Liver (tissue), 9 donors: Measurements from ENCODE around the gene GPX7. TPM values are rescaled to one million over a fixed set of nuclear protein-coding genes. Genes with fewer than 3 reads are reported as not detected.

Experiments used
- DNase-seq: peaks from one replicate; pipeline ENCODE4 v3.0.0-alpha.2; 2017; ENCODE audit warnings: low spot score
- H3K27ac ChIP-seq, 2 donors: one replicate each; pipeline ENCODE4 v1.7.0; 2013; ENCODE audit warnings: inconsistent platforms in 2 of 2, low read length in 2 of 2, control low read depth in 1 of 2, low read depth in 1 of 2, mild to moderate bottlenecking in 1 of 2
- H3K27me3 ChIP-seq, 4 donors: one replicate each; pipeline versions ENCODE4 v1.6.1 to v1.7.0; 2013; ENCODE audit warnings: low read length in 3 of 4, inconsistent platforms in 1 of 4, mild to moderate bottlenecking in 1 of 4, moderate library complexity in 1 of 4; ENCODE audit not compliant: control insufficient read depth in 4 of 4, insufficient read depth in 4 of 4
- H3K36me3 ChIP-seq, 4 donors: one replicate each; pipeline versions ENCODE4 v1.6.1 to v1.7.0; 2013; ENCODE audit warnings: low read length in 3 of 4, mild to moderate bottlenecking in 3 of 4, low read depth in 1 of 4, moderate library complexity in 1 of 4; ENCODE audit not compliant: control insufficient read depth in 4 of 4, insufficient read depth in 3 of 4
- H3K4me1 ChIP-seq, 4 donors: one replicate each; pipeline versions ENCODE4 v1.6.1 to v1.7.0; 2013; ENCODE audit warnings: low read length in 3 of 4, mild to moderate bottlenecking in 3 of 4, moderate library complexity in 1 of 4; ENCODE audit not compliant: control insufficient read depth in 4 of 4, insufficient read depth in 4 of 4
- H3K4me3 ChIP-seq, 3 donors: one replicate each; pipeline versions ENCODE4 v1.6.1 to v1.7.0; 2013; ENCODE audit warnings: low read length in 3 of 3, control low read depth in 1 of 3, low read depth in 1 of 3, mild to moderate bottlenecking in 1 of 3
- H3K9ac ChIP-seq, 2 donors: one replicate each; pipeline ENCODE4 v1.7.0; 2013; ENCODE audit warnings: low read length in 2 of 2, mild to moderate bottlenecking in 2 of 2, moderate library complexity in 2 of 2, control low read depth in 1 of 2, low read depth in 1 of 2
- H3K9me3 ChIP-seq, 4 donors: one replicate each; pipeline versions ENCODE4 v1.6.1 to v1.7.0; 2013; ENCODE audit warnings: low read length in 3 of 4; ENCODE audit not compliant: control insufficient read depth in 4 of 4
- ATF3 ChIP-seq: IDR thresholded peaks from 2 replicates; pipeline ENCODE4 v1.6.1; 2016; ENCODE audit warnings: antibody characterized with exemption
- CTCF ChIP-seq: fragments of 150-350 bp; IDR thresholded peaks from 2 replicates; pipeline ENCODE4 v1.5.1; 2017; ENCODE audit warnings: improper control_type of control experiment, low read depth, low read length; ENCODE audit not compliant: missing input control
- EGR1 ChIP-seq, 2 donors: IDR thresholded peaks; 2 replicates each; pipeline ENCODE4 v1.6.1; 2016 to 2018; ENCODE audit warnings: antibody characterized with exemption in 2 of 2, low read depth in 2 of 2
- FOXA1 ChIP-seq: IDR thresholded peaks from 2 replicates; pipeline ENCODE4 v1.6.1; 2016; ENCODE audit warnings: antibody characterized with exemption
- GABPA ChIP-seq, 2 donors: IDR thresholded peaks in 1 of 2; conservative IDR thresholded peaks in 1 of 2; 2 replicates each; pipeline ENCODE4 v1.6.1; 2016; ENCODE audit warnings: antibody characterized with exemption in 2 of 2, mild to moderate bottlenecking in 1 of 2, moderate library complexity in 1 of 2
- HNF4A ChIP-seq, 2 donors: conservative IDR thresholded peaks; 2 replicates each; pipeline ENCODE4 v1.6.1; 2016; ENCODE audit warnings: antibody characterized with exemption in 2 of 2, mild to moderate bottlenecking in 2 of 2
- HNF4G ChIP-seq: IDR thresholded peaks from 2 replicates; pipeline ENCODE4 v1.6.1; 2016; ENCODE audit warnings: antibody characterized with exemption
- JUND ChIP-seq, 2 donors: IDR thresholded peaks; 2 replicates each; pipeline ENCODE4 v1.6.1; 2016; ENCODE audit warnings: antibody characterized with exemption in 2 of 2
- MAX ChIP-seq: IDR thresholded peaks from 2 replicates; pipeline ENCODE4 v1.6.1; 2016; ENCODE audit warnings: antibody characterized with exemption
- NR2F2 ChIP-seq: IDR thresholded peaks from 2 replicates; pipeline ENCODE4 v1.6.1; 2016; ENCODE audit warnings: antibody characterized with exemption
- RAD21 ChIP-seq, 2 donors: IDR thresholded peaks; 2 replicates each; pipeline ENCODE4 v1.6.1; 2016; ENCODE audit warnings: antibody characterized with exemption in 2 of 2, mild to moderate bottlenecking in 2 of 2
- REST ChIP-seq: IDR thresholded peaks from 2 replicates; pipeline ENCODE4 v1.6.1; 2016; ENCODE audit warnings: antibody characterized with exemption, mild to moderate bottlenecking
- RXRA ChIP-seq, 2 donors: IDR thresholded peaks; 2 replicates each; pipeline ENCODE4 v1.6.1; 2017 to 2018; ENCODE audit warnings: antibody characterized with exemption in 2 of 2, mild to moderate bottlenecking in 1 of 2
- SP1 ChIP-seq: IDR thresholded peaks from 2 replicates; pipeline ENCODE4 v1.6.1; 2018; ENCODE audit warnings: antibody characterized with exemption, mild to moderate bottlenecking
- YY1 ChIP-seq: IDR thresholded peaks from 2 replicates; pipeline ENCODE4 v1.6.1; 2016; ENCODE audit warnings: antibody characterized with exemption, mild to moderate bottlenecking
- ZBTB33 ChIP-seq: IDR thresholded peaks from 2 replicates; pipeline ENCODE4 v1.6.1; 2016; ENCODE audit warnings: antibody characterized with exemption
- WGBS: extraction: QIAGEN DNeasy Blood & Tissue Kit; methylation state at CpG from one replicate; pipeline ENCODE4 v1.1.7; 2013; 5-methylcytosine and 5-hydroxymethylcytosine counted together
- polyA plus RNA-seq, 2 donors: library from polyadenylated mRNA; stranded (reverse) in 1 of 2; unstranded in 1 of 2; fragments of 200-250 nt in 1 of 2; fragments of >200 nt in 1 of 2; fragmentation: Nextera tagmentation in 1 of 2; extraction: Ambion mirVana in 1 of 2; gene quantifications; one replicate each; pipeline versions ENCODE4 v1.2.1 to v1.2.3, GENCODE V29; 2013 to 2015
- total RNA-seq, 2 donors: library from RNA; depleted of rRNA; stranded (reverse); fragments of >200 nt; gene quantifications; one replicate each; pipeline ENCODE4 v1.2.3, GENCODE V29; 2014
- donor health status: healthy.
- donor health status: healthy.
- donor health status: healthy.
- donor health status: healthy.
- donor health status: healthy.

GPX7 gene
- total and polyA plus RNA-seq, 4 donors = 3.9 to 33.0 (median 5.8) TPM

- Histone ChIP-seq H3K4me1 (peaks cover 0 to 5% (median 2%) of the 10 kb centered on the region in 4 donors), H3K27ac (peak overlapping the region in 1 of 2 donors; percentile 59), H3K36me3 (no peaks in the 10 kb centered on the region), H3K9ac (peak overlapping the region in 1 of 2 donors; percentile 67), H3K4me3 (no peak overlapping the region), H3K27me3 (peaks cover 0 to 6% (median 0%) of the 10 kb centered on the region in 4 donors), H3K9me3 (no peaks in the 10 kb centered on the region)
- WGBS = 74% methylated on average over 11 of the region's 11 CpGs
- no peak for DNase-seq
- no peak for TF ChIP-seq EGR1 (IDR thresholded peaks at IDR 0.05; ENCODE audit: low read depth in 2 of 2)
- TF ChIP-seq ATF3 = no peak
- no peak for TF ChIP-seq MAX
- TF ChIP-seq NR2F2 = no peak
- no peak for TF ChIP-seq FOXA1
- no peak for TF ChIP-seq SP1
- TF ChIP-seq CTCF = no peak
- no peak for TF ChIP-seq GABPA (IDR thresholded peaks at IDR 0.05 in 1 of 2, conservative IDR thresholded peaks at IDR 0.05 in 1 of 2)
- no peak for TF ChIP-seq RAD21 (IDR thresholded peaks at IDR 0.05)
- TF ChIP-seq YY1 = no peak
- no peak for TF ChIP-seq JUND (IDR thresholded peaks at IDR 0.05)
- TF ChIP-seq RXRA (IDR thresholded peaks at IDR 0.05) = no peak
Observed at GRCh38 chr1:52636721-52637695, 34.8 kb downstream of the GPX7 start.

- peaks cover 0 to 4% (median 1%) of the 10 kb centered on the region in 4 donors for H3K4me1 ChIP-seq
- H3K27me3 ChIP-seq = peaks cover 0 to 6% (median 0%) of the 10 kb centered on the region in 4 donors
- no peak for DNase-seq
- H3K4me3 ChIP-seq = no peak overlapping the region
- H3K9me3 ChIP-seq = no peaks in the 10 kb centered on the region
- TF ChIP-seq RXRA (IDR thresholded peaks at IDR 0.05) (peak in 1 of 2 donors; percentile 48), FOXA1 (no peak)
- no peak overlapping the region for H3K9ac ChIP-seq
- H3K36me3 ChIP-seq = no peaks in the 10 kb centered on the region
- WGBS = 89% methylated on average over 4 of the region's 4 CpGs
- no peak overlapping the region for H3K27ac ChIP-seq
Observed at GRCh38 chr1:52637946-52638345, 35.8 kb downstream of the GPX7 start.

- H3K27me3 ChIP-seq = no peaks in the 10 kb centered on the region
- TF ChIP-seq SP1 (no peak), NR2F2 (no peak), HNF4A (conservative IDR thresholded peaks at IDR 0.05) (no peak), MAX (no peak), RXRA (IDR thresholded peaks at IDR 0.05) (no peak), FOXA1 (no peak), GABPA (IDR thresholded peaks at IDR 0.05 in 1 of 2, conservative IDR thresholded peaks at IDR 0.05 in 1 of 2) (no peak), ZBTB33 (no peak), ATF3 (no peak), RAD21 (IDR thresholded peaks at IDR 0.05) (no peak), REST (no peak), HNF4G (no peak)
- no peaks in the 10 kb centered on the region for H3K9me3 ChIP-seq
- DNase-seq = no peak
- no peak overlapping the region for H3K27ac ChIP-seq
- no peak overlapping the region for H3K9ac ChIP-seq
- WGBS = 94% methylated on average over 6 of the region's 6 CpGs
- H3K36me3 ChIP-seq = no peaks in the 10 kb centered on the region
- no peak overlapping the region for H3K4me3 ChIP-seq
- no peaks in the 10 kb centered on the region for H3K4me1 ChIP-seq
Observed at GRCh38 chr1:52640697-52641096, 38.5 kb downstream of the GPX7 start.
